GM20000 (cell line): ENCODE results near the gene TNFRSF8.
"Not testable (repeated sequence)": the region's sequence is repeated elsewhere in the genome, so short reads cannot be mapped to it uniquely, and the experiment has no call there.

Experiments used
- DNase-seq: peaks from one replicate; pipeline ENCODE4 v3.0.0; 2012; ENCODE audit warnings: low spot score
- CTCF ChIP-seq: IDR thresholded peaks from 2 replicates; pipeline ENCODE4 v1.5.1; 2012; ENCODE audit warnings: mild to moderate bottlenecking, control low read depth; ENCODE audit errors: extremely low read depth, missing control alignments

The TNFRSF8 gene

GRCh38 chr1:12102066-12102465 is 39.0 kb downstream of the TNFRSF8 start:
- DNase-seq, result no peak
- no peak for TF ChIP-seq CTCF

GRCh38 chr1:12104417-12104816 is 41.3 kb downstream of the TNFRSF8 start:
- no peak for DNase-seq

GRCh38 chr1:12106153-12106552 is 43.0 kb downstream of the TNFRSF8 start:
- TF ChIP-seq CTCF, result no peak
- DNase-seq, result no peak

More at GRCh38 chr1:12104417-12104816, 41.3 kb downstream of the TNFRSF8 start:
- TF ChIP-seq CTCF, result no peak

- DNase-seq, result not testable (repeated sequence)
- peak; percentile 15 for TF ChIP-seq CTCF
Observed at GRCh38 chr1:12106861-12107260, 43.8 kb downstream of the TNFRSF8 start.

GRCh38 chr1:12107718-12108117 is 44.6 kb downstream of the TNFRSF8 start:
- DNase-seq, result no peak
- TF ChIP-seq CTCF, result no peak

GRCh38 chr1:12109901-12110300 is 46.8 kb downstream of the TNFRSF8 start:
- no peak for DNase-seq
- no peak for TF ChIP-seq CTCF

GRCh38 chr1:12111741-12112140 is 48.6 kb downstream of the TNFRSF8 start:
- DNase-seq, result no peak
- no peak for TF ChIP-seq CTCF
